ENCODE measurements around the gene ONECUT1. TPM values are rescaled to one million over a fixed set of nuclear protein-coding genes. Genes with fewer than 3 reads are reported as not detected.

ONECUT1 gene
- total and polyA plus RNA-seq, 10 of the 15 experiments (the other 5 are each of a cell fraction or from before 2014, with no cell fraction given): 0.28 TPM; not detected in 9

GRCh38 chr15:52784799-52785671 lies 5.1 kb downstream of the ONECUT1 start (continued):
- TF ChIP-seq SREBF1 (IDR thresholded peaks at IDR 0.05; ENCODE audit: low read length) (no peak), RAD51 (IDR thresholded peaks at IDR 0.05) (no peak), CHD1 (IDR thresholded peaks at IDR 0.05; ENCODE audit: low read depth, low read length) (no peak), MEF2A (IDR thresholded peaks at IDR 0.05; ENCODE audit: insufficient read depth, low read depth, low read length) (no peak), ZNF592 (IDR thresholded peaks at IDR 0.05) (no peak), NR2F1 (conservative IDR thresholded peaks at IDR 0.05) (no peak), RAD21 (IDR thresholded peaks at IDR 0.05; ENCODE audit: insufficient read depth, low read depth, low read length) (no peak), MLLT1 (IDR thresholded peaks at IDR 0.05) (no peak), BCL3 (IDR thresholded peaks at IDR 0.05; ENCODE audit: borderline replicate concordance, insufficient read depth, low read depth, low read length, poor library complexity, severe bottlenecking) (no peak), HDAC6 (IDR thresholded peaks at IDR 0.05; ENCODE audit: unreplicated experiment) (no peak), YBX1 (IDR thresholded peaks at IDR 0.05) (no peak), NBN (IDR thresholded peaks at IDR 0.05) (no peak)
